ENCODE results near the gene DPP6.

DPP6 gene

GRCh38 chr7:154540596-154540995, 488.4 kb downstream of the DPP6 start:
- H3K9me3 ChIP-seq (ENCODE audit: insufficient read depth, low read depth, low read length) = no peaks in the 10 kb centered on the region
- no peaks in the 10 kb centered on the region for H3K27me3 ChIP-seq (ENCODE audit: insufficient read depth, low read length)

GRCh38 chr7:154541606-154542005, 489.4 kb downstream of the DPP6 start:
- no peak overlapping the region for H3K27ac ChIP-seq (ENCODE audit: low read length)
- H3K27me3 ChIP-seq (ENCODE audit: insufficient read depth, low read length) = no peaks in the 10 kb centered on the region
- no peaks in the 10 kb centered on the region for H3K9me3 ChIP-seq (ENCODE audit: insufficient read depth, low read depth, low read length)
- H3K4me1 ChIP-seq (ENCODE audit: insufficient read depth, low read length) = no peaks in the 10 kb centered on the region
- H3K9ac ChIP-seq (ENCODE audit: low read depth, low read length) = no peak overlapping the region
- no peak overlapping the region for H3K4me3 ChIP-seq (ENCODE audit: low read length)
- no peaks in the 10 kb centered on the region for H3K36me3 ChIP-seq (ENCODE audit: insufficient read depth, low read depth, low read length)

More at GRCh38 chr7:154540596-154540995, 488.4 kb downstream of the DPP6 start:
- H3K9ac ChIP-seq (ENCODE audit: low read depth, low read length) = no peak overlapping the region
- H3K4me1 ChIP-seq (ENCODE audit: insufficient read depth, low read length) = no peaks in the 10 kb centered on the region
- H3K36me3 ChIP-seq (ENCODE audit: insufficient read depth, low read depth, low read length) = no peaks in the 10 kb centered on the region
- no peak overlapping the region for H3K4me3 ChIP-seq (ENCODE audit: low read length)
- no peak overlapping the region for H3K27ac ChIP-seq (ENCODE audit: low read length)

- Histone ChIP-seq H3K4me1 (ENCODE audit: insufficient read depth, low read length) (no peaks in the 10 kb centered on the region; the same call in 1 of the 2 replicates), H3K27ac (ENCODE audit: low read length) (no peak overlapping the region)
Measured at GRCh38 chr7:154546946-154547587, 494.9 kb downstream of the DPP6 start.

GRCh38 chr7:154553711-154554265, 501.6 kb downstream of the DPP6 start:
- no peak overlapping the region for H3K27ac ChIP-seq (ENCODE audit: low read length)

More at GRCh38 chr7:154546946-154547587, 494.9 kb downstream of the DPP6 start:
- Histone ChIP-seq H3K4me3 (ENCODE audit: low read length) (no peak overlapping the region), H3K27me3 (ENCODE audit: insufficient read depth, low read length) (no peaks in the 10 kb centered on the region), H3K36me3 (ENCODE audit: insufficient read depth, low read depth, low read length) (no peaks in the 10 kb centered on the region), H3K9me3 (ENCODE audit: insufficient read depth, low read depth, low read length) (no peaks in the 10 kb centered on the region), H3K9ac (ENCODE audit: low read depth, low read length) (no peak overlapping the region)

GRCh38 chr7:154559454-154559853, 507.3 kb downstream of the DPP6 start:
- Histone ChIP-seq H3K9me3 (ENCODE audit: insufficient read depth, low read depth, low read length) (no peaks in the 10 kb centered on the region), H3K27me3 (ENCODE audit: insufficient read depth, low read length) (no peaks in the 10 kb centered on the region), H3K27ac (ENCODE audit: low read length) (no peak overlapping the region), H3K36me3 (ENCODE audit: insufficient read depth, low read depth, low read length) (no peaks in the 10 kb centered on the region), H3K9ac (ENCODE audit: low read depth, low read length) (no peak overlapping the region), H3K4me1 (ENCODE audit: insufficient read depth, low read length) (no peaks in the 10 kb centered on the region), H3K4me3 (ENCODE audit: low read length) (no peak overlapping the region)

More at GRCh38 chr7:154553711-154554265, 501.6 kb downstream of the DPP6 start:
- H3K9ac ChIP-seq (ENCODE audit: low read depth, low read length) = no peak overlapping the region
- no peak overlapping the region for H3K4me3 ChIP-seq (ENCODE audit: low read length)
- no peaks in the 10 kb centered on the region; the same call in 1 of the 2 replicates for H3K4me1 ChIP-seq (ENCODE audit: insufficient read depth, low read length)
- H3K9me3 ChIP-seq (ENCODE audit: insufficient read depth, low read depth, low read length) = no peaks in the 10 kb centered on the region
- no peaks in the 10 kb centered on the region for H3K36me3 ChIP-seq (ENCODE audit: insufficient read depth, low read depth, low read length)
- no peaks in the 10 kb centered on the region for H3K27me3 ChIP-seq (ENCODE audit: insufficient read depth, low read length)

- Histone ChIP-seq H3K27ac (ENCODE audit: low read length) (no peak overlapping the region), H3K9me3 (ENCODE audit: insufficient read depth, low read depth, low read length) (no peaks in the 10 kb centered on the region), H3K36me3 (ENCODE audit: insufficient read depth, low read depth, low read length) (no peaks in the 10 kb centered on the region), H3K27me3 (ENCODE audit: insufficient read depth, low read length) (no peaks in the 10 kb centered on the region), H3K4me1 (ENCODE audit: insufficient read depth, low read length) (no peaks in the 10 kb centered on the region), H3K9ac (ENCODE audit: low read depth, low read length) (no peak overlapping the region), H3K4me3 (ENCODE audit: low read length) (no peak overlapping the region)
Measured at GRCh38 chr7:154564676-154565075, 512.5 kb downstream of the DPP6 start.

- Histone ChIP-seq H3K27me3 (ENCODE audit: insufficient read depth, low read length) (no peaks in the 10 kb centered on the region), H3K4me3 (ENCODE audit: low read length) (no peak overlapping the region), H3K9ac (ENCODE audit: low read depth, low read length) (no peak overlapping the region), H3K9me3 (ENCODE audit: insufficient read depth, low read depth, low read length) (no peaks in the 10 kb centered on the region), H3K27ac (ENCODE audit: low read length) (no peak overlapping the region), H3K4me1 (ENCODE audit: insufficient read depth, low read length) (no peaks in the 10 kb centered on the region), H3K36me3 (ENCODE audit: insufficient read depth, low read depth, low read length) (no peaks in the 10 kb centered on the region)
Measured at GRCh38 chr7:154566877-154567276, 514.7 kb downstream of the DPP6 start.

GRCh38 chr7:154568346-154568745, 516.1 kb downstream of the DPP6 start:
- H3K4me1 ChIP-seq (ENCODE audit: insufficient read depth, low read length) = no peaks in the 10 kb centered on the region

GRCh38 chr7:154569916-154570315, 517.7 kb downstream of the DPP6 start:
- Histone ChIP-seq H3K9ac (ENCODE audit: low read depth, low read length) (no peak overlapping the region), H3K9me3 (ENCODE audit: insufficient read depth, low read depth, low read length) (no peaks in the 10 kb centered on the region), H3K27ac (ENCODE audit: low read length) (no peak overlapping the region), H3K4me3 (ENCODE audit: low read length) (no peak overlapping the region), H3K4me1 (ENCODE audit: insufficient read depth, low read length) (no peaks in the 10 kb centered on the region), H3K36me3 (ENCODE audit: insufficient read depth, low read depth, low read length) (no peaks in the 10 kb centered on the region), H3K27me3 (ENCODE audit: insufficient read depth, low read length) (no peaks in the 10 kb centered on the region)

More at GRCh38 chr7:154568346-154568745, 516.1 kb downstream of the DPP6 start:
- Histone ChIP-seq H3K36me3 (ENCODE audit: insufficient read depth, low read depth, low read length) (no peaks in the 10 kb centered on the region), H3K27me3 (ENCODE audit: insufficient read depth, low read length) (no peaks in the 10 kb centered on the region), H3K9ac (ENCODE audit: low read depth, low read length) (no peak overlapping the region), H3K27ac (ENCODE audit: low read length) (no peak overlapping the region), H3K9me3 (ENCODE audit: insufficient read depth, low read depth, low read length) (no peaks in the 10 kb centered on the region), H3K4me3 (ENCODE audit: low read length) (no peak overlapping the region)

GRCh38 chr7:154571772-154572171, 519.6 kb downstream of the DPP6 start:
- Histone ChIP-seq H3K4me1 (ENCODE audit: insufficient read depth, low read length) (no peaks in the 10 kb centered on the region), H3K36me3 (ENCODE audit: insufficient read depth, low read depth, low read length) (no peaks in the 10 kb centered on the region), H3K9me3 (ENCODE audit: insufficient read depth, low read depth, low read length) (no peaks in the 10 kb centered on the region), H3K27me3 (ENCODE audit: insufficient read depth, low read length) (no peaks in the 10 kb centered on the region), H3K4me3 (ENCODE audit: low read length) (no peak overlapping the region), H3K27ac (ENCODE audit: low read length) (no peak overlapping the region), H3K9ac (ENCODE audit: low read depth, low read length) (no peak overlapping the region)

GRCh38 chr7:154574235-154574634, 522.0 kb downstream of the DPP6 start:
- Histone ChIP-seq H3K27me3 (ENCODE audit: insufficient read depth, low read length) (no peaks in the 10 kb centered on the region), H3K9me3 (ENCODE audit: insufficient read depth, low read depth, low read length) (no peaks in the 10 kb centered on the region), H3K9ac (ENCODE audit: low read depth, low read length) (no peak overlapping the region), H3K4me1 (ENCODE audit: insufficient read depth, low read length) (no peaks in the 10 kb centered on the region), H3K4me3 (ENCODE audit: low read length) (no peak overlapping the region), H3K36me3 (ENCODE audit: insufficient read depth, low read depth, low read length) (no peaks in the 10 kb centered on the region), H3K27ac (ENCODE audit: low read length) (no peak overlapping the region)

GRCh38 chr7:154575497-154575896, 523.3 kb downstream of the DPP6 start:
- no peaks in the 10 kb centered on the region for H3K36me3 ChIP-seq (ENCODE audit: insufficient read depth, low read depth, low read length)
- no peak overlapping the region for H3K4me3 ChIP-seq (ENCODE audit: low read length)
- H3K9me3 ChIP-seq (ENCODE audit: insufficient read depth, low read depth, low read length) = no peaks in the 10 kb centered on the region
- no peaks in the 10 kb centered on the region for H3K4me1 ChIP-seq (ENCODE audit: insufficient read depth, low read length)
- H3K27ac ChIP-seq (ENCODE audit: low read length) = no peak overlapping the region
- no peaks in the 10 kb centered on the region for H3K27me3 ChIP-seq (ENCODE audit: insufficient read depth, low read length)
- H3K9ac ChIP-seq (ENCODE audit: low read depth, low read length) = no peak overlapping the region
